ENCODE data around the gene NEDD1.

DNA sequence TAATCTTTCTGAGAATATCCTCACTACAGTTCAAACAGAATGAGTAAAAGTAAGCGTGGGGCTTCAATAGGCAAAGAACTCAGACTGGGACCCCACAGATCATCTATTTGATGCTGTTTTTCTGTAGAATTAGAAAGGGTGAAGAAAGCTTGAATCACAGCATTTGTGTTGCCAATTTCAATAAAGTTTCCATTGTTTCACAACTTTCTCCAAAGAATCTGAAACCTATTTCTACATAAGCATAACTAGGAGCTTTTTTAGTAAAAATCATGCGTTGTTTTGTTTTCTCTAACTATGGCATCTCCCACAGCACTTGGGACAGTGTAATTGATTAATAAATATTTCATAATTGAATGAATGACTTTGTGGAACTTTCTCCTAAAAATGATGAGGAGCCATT, 16.7 kb upstream of the NEDD1 start:
- TF ChIP-seq, protein P1, sequence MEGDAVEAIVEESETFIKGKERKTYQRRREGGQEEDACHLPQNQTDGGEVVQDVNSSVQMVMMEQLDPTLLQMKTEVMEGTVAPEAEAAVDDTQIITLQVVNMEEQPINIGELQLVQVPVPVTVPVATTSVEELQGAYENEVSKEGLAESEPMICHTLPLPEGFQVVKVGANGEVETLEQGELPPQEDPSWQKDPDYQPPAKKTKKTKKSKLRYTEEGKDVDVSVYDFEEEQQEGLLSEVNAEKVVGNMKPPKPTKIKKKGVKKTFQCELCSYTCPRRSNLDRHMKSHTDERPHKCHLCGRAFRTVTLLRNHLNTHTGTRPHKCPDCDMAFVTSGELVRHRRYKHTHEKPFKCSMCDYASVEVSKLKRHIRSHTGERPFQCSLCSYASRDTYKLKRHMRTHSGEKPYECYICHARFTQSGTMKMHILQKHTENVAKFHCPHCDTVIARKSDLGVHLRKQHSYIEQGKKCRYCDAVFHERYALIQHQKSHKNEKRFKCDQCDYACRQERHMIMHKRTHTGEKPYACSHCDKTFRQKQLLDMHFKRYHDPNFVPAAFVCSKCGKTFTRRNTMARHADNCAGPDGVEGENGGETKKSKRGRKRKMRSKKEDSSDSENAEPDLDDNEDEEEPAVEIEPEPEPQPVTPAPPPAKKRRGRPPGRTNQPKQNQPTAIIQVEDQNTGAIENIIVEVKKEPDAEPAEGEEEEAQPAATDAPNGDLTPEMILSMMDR (IDR thresholded peaks at IDR 0.05), result no peak
- no peak for TF ChIP-seq POLR2A (IDR thresholded peaks at IDR 0.05)
